Myocyte (in vitro differentiated cells): ENCODE data around the gene USP13. TPM values are rescaled to one million over a fixed set of nuclear protein-coding genes. Genes with fewer than 3 reads are reported as not detected.
"Not testable (repeated sequence)": the region's sequence is repeated elsewhere in the genome, so short reads cannot be mapped to it uniquely, and the experiment has no call there.

Experiments
- DNase-seq: peaks from one replicate; pipeline ENCODE4 v3.0.0-alpha.2; 2012; ENCODE audit warnings: low read depth
- polyA plus RNA-seq: library from polyadenylated mRNA; unstranded; fragments of >200 nt; gene quantifications from one replicate; pipeline ENCODE4 v1.2.1, GENCODE V29; 2012; ENCODE audit warnings: missing spikeins
- total RNA-seq: library from RNA; depleted of rRNA; stranded (reverse); fragments of >200 nt; gene quantifications from 2 replicates; pipeline ENCODE4 v1.2.3, GENCODE V29; 2014

The USP13 gene, protein sequence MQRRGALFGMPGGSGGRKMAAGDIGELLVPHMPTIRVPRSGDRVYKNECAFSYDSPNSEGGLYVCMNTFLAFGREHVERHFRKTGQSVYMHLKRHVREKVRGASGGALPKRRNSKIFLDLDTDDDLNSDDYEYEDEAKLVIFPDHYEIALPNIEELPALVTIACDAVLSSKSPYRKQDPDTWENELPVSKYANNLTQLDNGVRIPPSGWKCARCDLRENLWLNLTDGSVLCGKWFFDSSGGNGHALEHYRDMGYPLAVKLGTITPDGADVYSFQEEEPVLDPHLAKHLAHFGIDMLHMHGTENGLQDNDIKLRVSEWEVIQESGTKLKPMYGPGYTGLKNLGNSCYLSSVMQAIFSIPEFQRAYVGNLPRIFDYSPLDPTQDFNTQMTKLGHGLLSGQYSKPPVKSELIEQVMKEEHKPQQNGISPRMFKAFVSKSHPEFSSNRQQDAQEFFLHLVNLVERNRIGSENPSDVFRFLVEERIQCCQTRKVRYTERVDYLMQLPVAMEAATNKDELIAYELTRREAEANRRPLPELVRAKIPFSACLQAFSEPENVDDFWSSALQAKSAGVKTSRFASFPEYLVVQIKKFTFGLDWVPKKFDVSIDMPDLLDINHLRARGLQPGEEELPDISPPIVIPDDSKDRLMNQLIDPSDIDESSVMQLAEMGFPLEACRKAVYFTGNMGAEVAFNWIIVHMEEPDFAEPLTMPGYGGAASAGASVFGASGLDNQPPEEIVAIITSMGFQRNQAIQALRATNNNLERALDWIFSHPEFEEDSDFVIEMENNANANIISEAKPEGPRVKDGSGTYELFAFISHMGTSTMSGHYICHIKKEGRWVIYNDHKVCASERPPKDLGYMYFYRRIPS
- 29.8 and 50.1 TPM in 2 replicates for total RNA-seq
- 9.7 TPM for polyA plus RNA-seq

DNA sequence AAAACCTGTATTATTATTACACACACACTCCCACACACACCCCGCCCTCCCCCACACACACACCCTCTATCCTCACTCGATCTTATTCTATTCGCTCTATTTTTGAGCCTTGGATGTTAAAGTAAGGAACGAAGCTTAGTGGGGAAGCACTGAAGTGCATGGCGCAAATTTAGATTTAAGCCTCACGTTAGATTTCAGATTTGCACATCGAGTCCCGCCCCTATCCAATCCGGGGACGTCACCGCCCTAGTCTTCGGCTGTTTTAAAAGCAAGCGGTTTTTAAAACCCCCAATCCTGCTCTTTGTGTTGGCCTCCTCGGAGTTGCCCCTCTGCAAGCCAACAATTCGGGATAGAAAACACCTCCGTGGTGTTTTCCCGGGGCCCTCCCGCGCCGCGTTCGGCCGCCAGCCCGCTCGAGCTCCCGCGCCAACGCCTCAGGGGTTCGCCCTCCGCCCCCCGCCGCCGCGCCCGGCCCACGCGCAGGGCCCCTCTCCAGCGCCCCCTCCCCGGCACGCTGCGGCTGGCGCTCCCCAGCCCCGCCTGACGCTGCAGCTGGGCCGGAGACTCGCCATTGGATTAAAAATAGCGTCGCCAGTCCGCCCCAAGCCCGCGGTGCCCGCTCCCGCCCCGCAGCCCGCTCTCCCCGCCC lies at the start of gene USP13:
USP13 (plus strand) TSS at position 594 of the 649 bp plus-strand sequence. CDS start 186 bp downstream, outside the sequence.
- peak; percentile 86 for DNase-seq

DNA sequence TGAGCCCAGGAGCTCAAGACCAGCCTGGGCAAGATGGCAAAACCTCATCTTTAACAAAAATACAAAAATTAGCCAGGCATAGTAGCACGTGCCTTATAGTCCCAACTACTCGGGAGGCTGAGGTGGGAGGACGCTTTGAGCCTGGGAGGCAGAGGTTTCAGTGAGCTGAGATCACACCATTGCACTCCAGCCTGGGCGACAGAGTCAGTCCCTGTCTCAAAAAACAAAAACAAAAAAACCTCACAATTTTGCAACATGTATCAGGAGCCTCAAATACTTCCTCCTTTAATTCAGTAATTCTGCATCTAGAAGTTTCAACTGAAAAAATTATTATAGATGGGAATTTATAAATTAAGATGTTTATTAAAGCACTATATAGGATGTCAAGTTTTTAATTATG lies 49.5 kb upstream of the USP13 start:
- no peak for DNase-seq

DNA sequence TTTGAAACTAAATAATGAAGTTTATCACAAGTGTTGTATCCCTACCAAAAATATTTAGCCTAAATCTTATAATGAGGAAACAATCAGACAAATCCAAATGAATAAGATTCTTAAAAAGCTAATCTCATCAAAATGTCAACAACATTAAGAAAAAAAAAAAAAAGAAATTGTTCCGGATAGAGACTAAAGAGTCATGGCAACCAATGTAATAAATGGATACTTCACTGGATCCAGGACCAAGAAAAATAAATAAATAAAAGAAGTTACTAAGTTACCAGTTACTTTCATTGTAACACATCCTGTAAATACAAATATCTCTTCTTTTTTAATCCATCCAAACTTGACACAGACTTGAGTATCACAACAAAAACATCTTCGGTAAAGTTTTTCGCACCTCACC lies 49.0 kb upstream of the USP13 start:
- no peak for DNase-seq

DNA sequence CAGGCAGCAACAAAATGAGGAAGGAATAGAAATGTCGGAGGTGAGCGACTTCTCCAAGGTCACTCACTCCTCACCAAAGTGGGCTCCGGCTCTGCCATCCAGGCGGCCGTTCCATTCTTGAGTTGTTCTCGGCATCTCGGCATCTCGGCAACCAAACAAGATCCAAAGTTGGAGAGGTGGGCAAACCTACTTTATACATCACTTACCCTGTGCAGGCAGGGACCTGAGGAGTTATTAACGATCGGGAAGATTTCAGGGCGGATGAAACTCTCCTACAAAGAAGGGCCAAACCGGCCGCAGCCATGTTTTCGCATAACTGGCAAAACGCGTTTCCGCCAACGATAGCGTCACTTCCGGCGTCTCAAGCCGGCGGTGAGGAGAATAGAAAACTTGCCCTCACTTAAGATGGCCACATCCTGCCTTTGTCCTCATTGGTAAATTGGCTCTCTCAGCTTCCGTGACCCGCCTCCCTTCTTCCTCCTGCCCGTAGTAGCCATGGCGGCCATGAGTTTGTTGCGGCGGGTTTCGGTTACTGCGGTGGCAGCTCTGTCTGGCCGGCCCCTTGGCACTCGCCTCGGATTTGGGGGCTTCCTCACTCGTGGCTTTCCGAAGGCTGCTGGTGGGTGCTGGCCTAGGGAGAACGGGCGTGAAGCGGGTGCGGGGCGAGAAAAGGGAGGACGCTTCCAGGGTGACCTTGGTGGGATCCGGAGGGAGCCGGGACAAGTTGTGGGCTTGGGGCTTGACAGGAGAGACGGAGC lies 48.3 kb upstream of the USP13 start, which contains the start of the genes MRPL47 and NDUFB5:
MRPL47 (minus strand) TSS at position 318 of the 758 bp plus-strand sequence; CDS start at position 304, 14 bp downstream.
NDUFB5 (plus strand) TSS at position 474 of the 758 bp plus-strand sequence; CDS start at position 496, 22 bp downstream.
- DNase-seq: peak; percentile 98

DNA sequence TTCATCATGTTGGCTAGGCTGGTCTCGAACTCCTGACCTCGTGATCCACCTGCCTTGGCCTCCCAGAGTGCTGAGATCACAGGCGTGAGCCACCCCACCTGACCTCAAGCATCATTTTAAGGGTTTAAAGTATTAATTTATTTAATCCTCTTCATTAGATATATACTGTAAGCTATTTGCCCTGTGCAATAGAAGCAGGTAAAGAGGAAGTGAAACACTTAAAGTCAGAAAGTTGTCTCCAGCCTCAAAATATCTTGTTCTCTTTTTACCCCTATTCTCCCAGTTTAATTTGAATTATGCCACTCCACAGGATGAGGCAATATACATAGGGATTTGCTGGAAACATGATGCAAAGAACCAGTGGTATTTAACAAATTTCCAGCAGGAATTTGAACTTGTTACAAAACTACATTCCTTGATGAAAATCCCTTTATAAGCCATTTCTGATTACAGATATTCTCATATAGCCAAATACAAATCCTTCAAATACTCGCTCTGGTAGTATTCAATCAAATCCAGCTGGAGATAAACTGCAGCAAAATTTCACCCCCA lies 46.2 kb upstream of the USP13 start:
- no peak for DNase-seq

DNA sequence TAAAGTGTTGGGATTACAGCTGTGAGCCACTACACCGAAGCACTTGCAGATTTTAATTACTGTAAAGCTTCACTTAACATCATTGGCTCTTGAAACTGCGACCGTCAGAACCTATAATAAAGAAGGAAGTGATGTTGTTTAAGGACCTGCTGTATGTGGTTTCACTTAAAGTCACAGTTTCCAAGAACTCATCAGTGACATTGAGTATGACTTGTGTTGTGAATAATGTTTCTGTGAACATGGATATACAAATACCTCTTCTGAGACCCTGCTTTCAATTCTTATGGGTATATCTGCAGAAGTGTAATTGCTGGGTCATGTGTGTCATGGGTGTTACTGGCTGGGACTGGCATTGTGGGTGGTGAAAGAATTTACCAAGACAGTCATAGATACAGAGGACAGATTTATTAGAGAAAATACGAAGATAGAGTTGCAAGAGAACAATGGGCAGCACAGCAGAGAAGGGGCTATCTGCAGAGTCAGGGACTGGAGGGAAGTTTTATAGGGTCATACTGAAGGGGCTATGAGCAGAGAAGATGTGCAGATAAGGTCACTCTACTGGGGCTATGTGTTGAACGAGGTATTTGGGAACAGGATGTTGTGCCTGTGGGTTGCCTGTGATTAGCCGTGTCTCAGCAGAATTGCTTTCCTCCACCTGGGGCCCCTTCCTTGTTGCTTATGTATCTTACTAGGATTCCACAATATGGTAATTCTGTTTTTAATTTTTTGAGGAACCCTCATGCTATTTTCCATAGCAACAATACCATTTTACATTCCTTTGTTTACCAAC lies 43.7 kb upstream of the USP13 start:
- DNase-seq: no peak

DNA sequence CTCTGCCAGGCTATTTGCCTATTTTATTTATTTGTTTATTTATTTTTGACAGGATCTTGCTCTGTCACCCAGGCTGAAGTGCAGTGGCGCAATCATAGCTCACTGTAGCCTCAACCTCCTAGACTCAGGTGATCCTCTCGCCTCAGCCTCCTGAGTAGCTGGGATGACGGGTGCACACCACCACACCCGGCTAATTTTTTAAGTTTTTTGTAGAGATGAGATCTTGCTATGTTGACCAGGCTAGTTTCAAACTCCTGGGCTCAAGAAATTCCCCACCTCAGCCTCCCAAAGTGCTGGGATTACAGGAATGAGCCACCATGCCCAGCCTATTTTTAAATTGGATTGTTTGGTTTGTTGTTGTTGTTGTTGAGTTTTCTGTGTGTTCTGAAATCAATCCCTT lies 42.8 kb upstream of the USP13 start:
- DNase-seq: no peak

DNA sequence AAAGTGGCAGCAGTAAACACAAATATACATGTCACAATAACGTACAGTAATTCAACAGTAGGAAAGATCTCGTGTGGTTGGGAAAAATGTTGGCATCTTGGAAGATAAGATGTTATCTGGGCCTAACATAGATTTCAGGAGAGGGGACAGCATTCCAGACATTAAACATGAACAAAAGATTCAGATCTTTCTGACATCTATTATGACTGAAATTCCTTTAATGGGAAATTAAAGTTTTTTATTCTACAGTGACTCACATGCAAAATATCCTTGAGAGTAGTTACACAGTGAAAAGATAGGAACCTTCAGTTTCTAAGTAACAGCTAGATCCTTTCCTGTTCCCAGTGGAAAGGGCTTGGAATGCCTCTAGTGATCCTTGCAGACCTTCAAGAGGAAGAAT lies 39.0 kb upstream of the USP13 start:
- DNase-seq: peak; percentile 13

DNA sequence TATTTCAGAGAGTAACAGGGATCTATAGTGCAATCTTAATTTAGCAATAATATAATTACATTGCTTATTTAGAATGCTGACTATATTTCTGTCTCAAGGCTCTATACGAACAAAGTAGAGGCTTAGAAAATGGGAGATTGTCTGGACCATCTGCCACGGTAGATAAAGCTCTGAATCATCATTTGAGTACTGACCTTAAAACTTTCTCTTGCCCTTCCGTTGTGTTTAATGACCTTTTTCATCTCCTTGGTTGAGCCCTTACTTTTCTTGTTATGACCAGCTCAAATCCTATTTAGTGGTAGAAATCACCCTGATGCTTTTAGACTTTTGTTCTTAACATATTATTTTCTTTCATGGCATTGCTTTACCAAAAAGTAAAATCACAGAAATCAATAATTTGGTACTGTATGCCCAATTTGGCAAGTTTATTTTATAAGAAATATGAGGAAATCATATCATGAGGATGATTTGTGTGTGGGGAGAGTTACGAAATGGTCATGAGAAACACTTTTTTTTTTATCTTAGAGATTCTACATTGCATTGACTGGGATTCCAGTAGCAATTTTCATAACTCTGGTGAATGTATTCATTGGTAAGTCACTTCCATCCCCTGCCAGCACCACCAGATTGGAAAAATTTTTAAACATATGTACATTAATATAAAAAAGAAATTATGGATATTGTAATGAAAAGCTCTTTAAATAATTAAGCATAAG lies 37.2 kb upstream of the USP13 start:
- no peak for DNase-seq

DNA sequence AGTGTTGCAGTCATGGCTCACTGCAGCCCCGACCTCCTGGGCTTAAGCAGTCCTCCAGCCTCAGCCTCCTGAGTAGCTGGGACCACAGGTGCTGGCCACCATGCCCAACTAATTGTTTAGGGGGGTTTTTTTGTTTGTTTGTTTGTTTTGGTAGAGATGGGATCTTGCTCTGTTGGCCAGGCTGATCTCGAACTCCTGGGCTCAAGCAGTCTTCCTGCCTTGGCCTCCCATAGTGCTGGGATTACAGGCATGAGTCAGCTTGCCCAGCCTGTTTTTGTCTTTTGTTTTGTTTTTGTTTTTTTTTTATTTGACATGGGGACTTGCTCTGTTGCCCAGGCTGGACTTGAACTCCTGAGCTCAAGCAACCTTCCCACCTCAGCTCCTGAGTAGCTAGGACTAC lies 30.8 kb upstream of the USP13 start:
- DNase-seq: no peak

DNA sequence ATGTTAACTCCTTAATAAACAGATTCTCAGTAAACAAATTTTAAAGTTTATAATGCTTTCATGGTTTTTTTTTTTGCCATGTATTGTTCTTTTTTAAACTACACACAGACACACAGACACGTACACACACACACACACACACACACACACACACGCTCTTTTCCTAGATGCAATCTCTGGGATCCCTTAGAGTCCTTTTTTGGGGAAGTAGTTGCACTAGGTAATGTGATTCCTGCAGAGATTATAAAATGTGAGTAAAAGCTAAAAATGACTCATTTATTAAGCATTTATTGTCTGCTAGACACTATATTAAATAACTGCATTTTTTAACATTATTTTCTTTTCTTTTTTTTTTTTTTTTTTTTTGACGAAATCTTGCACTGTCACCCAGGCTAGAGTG lies 28.4 kb upstream of the USP13 start:
- peak; percentile 17 for DNase-seq

DNA sequence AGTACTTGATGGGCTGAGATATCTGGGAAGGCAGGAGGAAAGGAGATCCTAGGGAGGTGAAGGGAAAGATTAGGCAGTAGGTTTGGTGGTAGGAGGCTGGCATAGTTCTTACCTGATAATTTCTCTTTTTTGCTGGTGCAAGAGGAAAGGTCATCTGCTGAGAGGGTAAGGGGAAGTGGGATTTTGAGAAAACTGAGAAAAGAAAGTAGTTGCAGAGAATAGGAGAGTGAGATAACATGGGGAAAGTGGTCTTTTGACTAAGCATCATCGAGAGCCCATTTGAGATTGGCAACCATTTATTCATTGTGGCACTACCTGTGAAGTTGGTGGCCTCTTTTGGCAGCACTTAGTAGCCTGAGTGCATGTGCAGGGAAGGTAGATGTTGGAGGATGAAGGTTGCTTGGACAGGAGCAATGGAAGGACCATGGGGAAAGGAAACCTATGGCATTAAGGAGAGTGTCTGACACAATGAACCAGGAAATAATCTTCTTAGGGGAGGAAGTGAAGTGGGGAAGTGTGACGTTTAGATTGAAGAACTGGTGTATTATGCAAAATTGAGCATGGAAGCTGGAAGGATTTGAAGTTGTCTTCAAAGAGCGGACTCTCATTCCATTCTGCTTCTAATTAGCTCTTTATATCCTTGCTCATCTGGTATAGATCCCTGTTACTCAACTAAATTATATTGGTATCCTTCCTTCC lies 21.9 kb upstream of the USP13 start:
- no peak for DNase-seq

DNA sequence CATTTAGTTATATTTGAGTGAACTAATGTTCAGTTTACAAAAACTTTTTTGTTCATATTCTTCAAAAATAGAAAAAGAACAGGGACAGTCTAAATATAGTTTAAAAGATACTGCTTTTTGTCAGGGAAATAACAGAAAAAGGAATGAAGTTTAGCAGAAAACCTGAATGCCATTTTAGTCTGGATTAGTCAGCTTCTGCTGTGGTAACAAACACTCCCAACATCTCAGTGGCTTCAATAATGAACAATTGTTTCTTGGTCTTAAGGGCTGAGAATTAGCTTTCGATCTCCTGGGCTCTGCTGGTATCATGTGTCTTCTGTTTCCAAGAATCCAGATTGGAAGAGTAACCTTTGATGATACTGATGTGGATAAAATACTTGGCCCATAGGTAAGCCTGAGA lies 12.4 kb upstream of the USP13 start:
- no peak for DNase-seq

DNA sequence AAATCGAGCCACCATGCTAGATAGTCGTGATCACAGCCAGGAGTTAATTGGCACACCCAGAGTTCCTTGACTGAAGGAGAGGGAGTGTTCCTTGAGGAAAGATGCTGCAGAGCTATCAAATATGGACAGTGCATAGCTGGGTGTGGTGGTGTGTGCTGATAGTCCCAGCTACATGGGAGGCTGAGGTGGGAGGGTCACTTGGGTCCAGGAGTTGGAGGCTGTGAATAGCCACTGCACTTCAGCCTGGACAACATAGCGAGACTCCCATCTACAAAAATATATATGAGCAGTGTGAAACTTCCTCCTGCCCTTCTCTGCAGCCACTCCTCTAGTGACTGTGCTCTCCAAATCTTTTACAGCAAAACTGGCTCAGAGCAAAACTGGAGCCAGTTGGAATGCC lies 10.0 kb upstream of the USP13 start:
- no peak for DNase-seq

DNA sequence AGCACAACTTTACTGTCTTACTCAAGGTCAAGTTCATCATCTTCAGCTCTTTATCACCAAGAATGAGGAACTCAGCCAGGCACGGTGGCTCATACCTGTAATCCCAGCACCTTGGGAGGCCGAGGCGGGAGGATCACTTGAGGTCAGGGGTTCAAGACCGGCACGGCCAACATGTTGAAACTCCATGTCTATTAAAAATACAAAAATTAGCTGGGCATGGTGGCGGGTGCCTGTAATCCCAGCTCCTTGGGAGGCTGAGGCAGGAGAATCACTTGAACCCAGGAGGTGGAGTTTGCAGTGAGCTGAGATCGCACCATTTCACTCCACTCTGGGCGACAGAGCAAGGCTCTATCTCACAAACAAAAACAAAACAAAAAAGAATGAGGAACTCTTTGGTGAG lies 9.0 kb upstream of the USP13 start:
- not testable (repeated sequence) for DNase-seq

DNA sequence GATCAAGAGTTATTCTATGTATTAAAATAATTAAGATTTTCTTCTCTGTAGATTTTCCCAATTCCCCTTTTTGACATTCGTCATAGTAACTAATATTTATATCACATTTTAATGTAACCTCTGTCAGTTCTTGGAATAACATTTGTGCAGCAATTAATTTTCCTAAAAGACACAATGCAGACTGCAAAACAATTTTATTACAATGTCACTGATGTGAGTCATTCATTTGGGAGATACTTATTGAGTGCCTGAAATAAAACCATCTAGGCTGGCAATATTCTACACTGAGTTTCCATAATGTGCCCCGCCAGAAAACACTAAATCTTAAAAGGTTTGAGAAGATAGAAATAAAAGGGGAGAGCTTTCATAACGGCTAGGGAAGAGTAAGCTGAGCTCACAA lies 6.7 kb upstream of the USP13 start:
- no peak for DNase-seq

DNA sequence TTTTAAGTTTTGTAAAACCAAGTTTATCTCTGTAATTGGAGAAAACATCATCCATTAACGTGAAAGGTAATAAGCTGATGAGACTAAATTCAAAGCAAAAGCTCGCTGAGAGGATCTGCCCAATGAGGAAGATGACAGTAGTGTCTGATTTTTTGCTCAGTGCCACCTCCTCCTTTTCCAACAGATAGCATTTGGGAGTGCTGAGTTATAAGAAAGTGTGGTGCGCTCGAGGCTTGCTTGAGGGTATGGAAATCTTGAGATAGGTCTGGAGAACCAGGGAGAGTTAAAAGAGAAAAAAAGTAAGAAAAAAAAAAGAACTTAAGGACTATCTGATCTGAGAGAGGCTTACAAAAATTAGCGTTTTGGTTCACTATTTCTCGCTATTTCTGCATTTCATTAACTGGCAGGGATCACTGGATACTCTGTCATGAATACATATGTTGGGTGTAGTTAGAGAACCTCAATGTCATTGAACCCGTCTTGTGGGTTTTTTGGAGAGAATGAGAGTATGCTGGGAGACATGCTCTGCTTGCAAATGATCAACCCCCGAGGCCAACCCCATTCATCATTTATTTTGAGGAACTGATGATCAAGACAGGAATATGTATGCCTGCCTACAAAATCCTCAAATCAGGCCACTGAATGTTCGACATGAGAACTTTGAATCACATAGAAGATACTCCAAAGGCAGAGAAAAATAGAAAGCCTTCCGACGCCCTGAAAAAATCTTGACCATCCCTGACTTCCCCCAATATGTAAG lies 973 bp upstream of the USP13 start:
- DNase-seq: no peak
